Measurements from ENCODE around the gene KCTD2. TPM values are rescaled to one million over a fixed set of nuclear protein-coding genes. Genes with fewer than 3 reads are reported as not detected.

Gene KCTD2
- total and polyA plus RNA-seq, 9 donors = 25.0 to 66.8 (median 50.2) TPM

- no peak for DNase-seq
- TF ChIP-seq EP300 (IDR thresholded peaks at IDR 0.05) (no peak), CTCF (IDR thresholded peaks at IDR 0.05) (no peak), POLR2A (IDR thresholded peaks at IDR 0.05) (no peak)
- no peaks in the 10 kb centered on the region for H3K27me3 ChIP-seq
- peaks cover 5% of the 10 kb centered on the region for H3K4me1 ChIP-seq (ENCODE audit: insufficient read depth)
- no peaks in the 10 kb centered on the region for H3K9me3 ChIP-seq
- intact Hi-C loops (cut with DNase I) = no loop called here
- H3K4me3 ChIP-seq = no peak overlapping the region
- H3K36me3 ChIP-seq = no peaks in the 10 kb centered on the region
- 57 to 71% (median 63%) methylated on average over 15 to 17 of the region's 17 CpGs for WGBS, 3 donors
- H3K27ac ChIP-seq = peak overlapping the region in 1 of 2 donors; percentile 44
Observed at GRCh38 chr17:75078284-75079022, 31.4 kb downstream of the KCTD2 start.

DNA sequence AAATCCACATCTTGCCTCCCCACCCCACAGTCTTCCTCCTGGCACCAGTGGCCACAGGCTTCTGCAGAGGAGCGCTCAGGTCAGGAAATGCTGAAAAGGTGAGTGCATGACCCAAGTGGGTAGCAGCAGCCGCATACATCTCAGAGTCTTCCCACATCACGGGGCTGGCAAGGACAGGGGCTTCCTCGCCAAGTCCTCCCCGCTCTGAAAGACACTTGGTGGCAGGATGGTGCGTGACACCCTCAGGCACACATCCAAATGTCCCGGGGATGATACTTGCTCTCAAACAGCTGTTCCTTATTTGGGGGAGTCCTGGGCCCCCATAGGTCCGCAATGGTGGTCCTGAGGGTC is 32.0 kb downstream of the KCTD2 start:
- Histone ChIP-seq H3K9me3 (no peaks in the 10 kb centered on the region), H3K4me1 (ENCODE audit: insufficient read depth) (peaks cover 5% of the 10 kb centered on the region), H3K4me3 (no peak overlapping the region), H3K27ac (no peak overlapping the region), H3K36me3 (no peaks in the 10 kb centered on the region), H3K27me3 (no peaks in the 10 kb centered on the region)
- intact Hi-C loops (cut with DNase I) = no loop called here
- TF ChIP-seq POLR2A (IDR thresholded peaks at IDR 0.05) = no peak
- TF ChIP-seq EP300 (IDR thresholded peaks at IDR 0.05) = no peak
- TF ChIP-seq CTCF (IDR thresholded peaks at IDR 0.05) = no peak
- DNase-seq = no peak
- WGBS, 3 donors = 73 to 81% (median 75%) methylated on average over 8 of the region's 8 CpGs

DNA sequence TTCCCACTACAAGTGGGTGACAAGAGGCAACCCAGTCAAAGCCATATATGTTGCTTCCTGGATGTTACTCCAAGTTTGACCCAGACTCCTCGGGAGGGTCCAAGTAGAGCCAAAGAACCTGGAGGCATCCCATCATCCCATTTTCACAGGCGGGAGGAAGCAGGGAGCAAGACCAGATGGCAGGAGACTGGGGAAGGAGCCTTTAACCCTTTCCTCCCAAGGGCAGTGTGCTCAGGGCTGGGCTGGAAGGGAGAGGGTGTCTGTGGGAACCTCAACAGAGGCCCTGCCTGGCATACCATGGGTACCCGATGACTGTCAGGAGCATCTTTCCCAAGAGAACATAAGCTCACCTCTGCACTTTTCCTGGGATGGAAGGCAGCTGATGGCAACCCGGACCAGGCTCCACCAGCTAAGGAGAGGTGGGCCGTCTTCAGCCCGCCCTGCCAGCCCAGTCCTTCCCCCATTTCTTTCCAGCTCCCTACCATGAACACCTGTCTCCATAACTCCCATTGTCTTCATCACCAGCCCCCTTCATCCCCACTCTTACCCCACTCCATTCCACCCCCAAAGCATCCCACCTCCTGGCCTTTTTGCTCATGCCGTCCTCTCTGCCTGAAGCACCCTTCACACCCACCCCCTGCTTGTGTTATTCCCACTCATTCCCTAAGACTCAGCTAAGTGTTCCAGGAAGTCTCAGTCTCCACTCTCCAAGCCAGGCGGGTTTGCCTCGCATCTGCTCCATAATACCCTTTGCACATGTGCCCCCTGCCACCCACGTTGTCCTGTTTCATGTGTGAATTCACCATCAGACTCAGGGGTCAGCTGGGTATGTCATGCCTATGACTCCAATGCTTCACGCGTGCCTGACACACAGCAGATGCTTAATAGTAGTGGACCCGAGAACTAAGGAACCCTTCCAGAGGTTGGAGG is 34.9 kb downstream of the KCTD2 start:
- Histone ChIP-seq H3K9me3 (no peaks in the 10 kb centered on the region), H3K4me3 (no peak overlapping the region), H3K27me3 (no peaks in the 10 kb centered on the region), H3K4me1 (ENCODE audit: insufficient read depth) (peaks cover 4% of the 10 kb centered on the region), H3K27ac (no peak overlapping the region), H3K36me3 (no peaks in the 10 kb centered on the region)
- no peak for DNase-seq
- 72 to 73% (median 73%) methylated on average over 13 of the region's 13 CpGs for WGBS, 3 donors
- no peak for TF ChIP-seq CTCF (IDR thresholded peaks at IDR 0.05)
- no peak for TF ChIP-seq POLR2A (IDR thresholded peaks at IDR 0.05)
- intact Hi-C loops (cut with DNase I) = no loop called here

DNA sequence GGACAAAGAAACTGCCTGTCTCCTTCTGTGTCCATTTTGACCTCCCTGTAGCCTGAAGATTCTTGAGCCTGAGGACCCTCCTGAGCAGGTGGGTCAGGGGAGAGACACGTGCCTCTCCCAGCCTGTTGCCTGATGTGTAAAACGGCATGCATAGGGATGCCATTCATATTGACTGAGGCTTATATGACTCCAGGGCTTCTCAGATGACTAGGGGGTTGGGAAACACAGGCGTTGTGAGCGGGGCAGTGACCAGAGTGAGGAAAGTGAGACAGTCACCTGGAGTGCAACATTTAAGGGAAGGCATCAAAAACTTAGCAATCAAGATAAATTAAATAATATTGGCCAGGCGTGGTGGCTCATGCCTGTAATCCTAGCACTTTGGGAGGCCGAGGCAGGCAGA is 35.7 kb downstream of the KCTD2 start:
- Histone ChIP-seq H3K4me3 (no peak overlapping the region), H3K27me3 (no peaks in the 10 kb centered on the region), H3K36me3 (no peaks in the 10 kb centered on the region), H3K9me3 (no peaks in the 10 kb centered on the region), H3K4me1 (ENCODE audit: insufficient read depth) (peaks cover 7% of the 10 kb centered on the region), H3K27ac (no peak overlapping the region)
- 66 to 73% (median 72%) methylated on average over 6 of the region's 6 CpGs for WGBS, 3 donors
- intact Hi-C loops (cut with DNase I) = no loop called here
- no peak for DNase-seq
- TF ChIP-seq CTCF (IDR thresholded peaks at IDR 0.05) (no peak), EP300 (IDR thresholded peaks at IDR 0.05) (no peak), POLR2A (IDR thresholded peaks at IDR 0.05) (no peak)
